ENCODE results near the gene COL28A1.

Gene COL28A1

DNA sequence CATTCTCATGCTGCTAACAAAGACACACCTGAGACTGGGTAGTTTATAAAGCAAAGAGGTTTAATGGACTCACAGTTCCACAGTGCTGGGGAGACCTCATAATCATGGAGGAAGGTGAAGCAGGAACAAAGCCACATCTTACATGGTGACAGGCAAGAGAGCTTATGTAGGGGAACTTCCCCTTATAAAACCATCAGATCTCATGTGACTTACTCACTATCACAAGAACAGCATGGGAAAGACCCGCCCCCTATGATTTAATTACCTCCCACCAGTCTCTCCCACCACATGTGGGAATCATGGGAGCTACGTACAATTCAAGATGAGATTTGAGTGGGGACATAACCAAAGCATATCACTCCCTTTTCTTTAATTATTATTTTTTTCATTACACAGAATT is 16.6 kb downstream of the COL28A1 start:
- in situ Hi-C loops (cut with MboI; ENCODE audit: low pct_unique_long_range_greater_than_20kb, low sequenced_read_pairs, unreplicated experiment), result no loop called here
- TF ChIP-seq, protein P1, sequence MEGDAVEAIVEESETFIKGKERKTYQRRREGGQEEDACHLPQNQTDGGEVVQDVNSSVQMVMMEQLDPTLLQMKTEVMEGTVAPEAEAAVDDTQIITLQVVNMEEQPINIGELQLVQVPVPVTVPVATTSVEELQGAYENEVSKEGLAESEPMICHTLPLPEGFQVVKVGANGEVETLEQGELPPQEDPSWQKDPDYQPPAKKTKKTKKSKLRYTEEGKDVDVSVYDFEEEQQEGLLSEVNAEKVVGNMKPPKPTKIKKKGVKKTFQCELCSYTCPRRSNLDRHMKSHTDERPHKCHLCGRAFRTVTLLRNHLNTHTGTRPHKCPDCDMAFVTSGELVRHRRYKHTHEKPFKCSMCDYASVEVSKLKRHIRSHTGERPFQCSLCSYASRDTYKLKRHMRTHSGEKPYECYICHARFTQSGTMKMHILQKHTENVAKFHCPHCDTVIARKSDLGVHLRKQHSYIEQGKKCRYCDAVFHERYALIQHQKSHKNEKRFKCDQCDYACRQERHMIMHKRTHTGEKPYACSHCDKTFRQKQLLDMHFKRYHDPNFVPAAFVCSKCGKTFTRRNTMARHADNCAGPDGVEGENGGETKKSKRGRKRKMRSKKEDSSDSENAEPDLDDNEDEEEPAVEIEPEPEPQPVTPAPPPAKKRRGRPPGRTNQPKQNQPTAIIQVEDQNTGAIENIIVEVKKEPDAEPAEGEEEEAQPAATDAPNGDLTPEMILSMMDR (IDR thresholded peaks at IDR 0.05; ENCODE audit: extremely low read depth, insufficient read depth, missing control alignments), result no peak
- DNase-seq (ENCODE audit: low spot score), result no peak

DNA sequence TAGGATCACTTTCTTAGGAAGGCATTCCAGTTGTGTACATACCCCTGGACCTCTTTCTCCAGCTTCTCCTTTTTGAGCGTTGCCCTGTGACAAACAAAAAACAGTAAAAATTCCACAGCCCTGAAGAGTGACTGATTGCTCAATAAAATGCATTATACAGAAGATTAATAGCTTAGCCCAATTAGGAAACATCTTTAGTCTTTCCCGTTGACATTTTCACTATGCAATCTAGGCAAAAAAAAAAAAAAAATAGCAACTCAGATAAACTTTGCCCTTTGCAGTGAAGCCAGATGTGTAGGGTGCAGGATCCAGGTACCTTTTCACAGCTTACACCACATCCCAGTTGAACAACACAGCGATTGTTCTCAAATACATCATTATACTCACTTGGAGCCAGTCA is 17.9 kb downstream of the COL28A1 start:
- in situ Hi-C loops (cut with MboI; ENCODE audit: low pct_unique_long_range_greater_than_20kb, low sequenced_read_pairs, unreplicated experiment), result no loop called here
- TF ChIP-seq, protein P1 (IDR thresholded peaks at IDR 0.05; ENCODE audit: extremely low read depth, insufficient read depth, missing control alignments), result no peak
- DNase-seq (ENCODE audit: low spot score), result no peak

DNA sequence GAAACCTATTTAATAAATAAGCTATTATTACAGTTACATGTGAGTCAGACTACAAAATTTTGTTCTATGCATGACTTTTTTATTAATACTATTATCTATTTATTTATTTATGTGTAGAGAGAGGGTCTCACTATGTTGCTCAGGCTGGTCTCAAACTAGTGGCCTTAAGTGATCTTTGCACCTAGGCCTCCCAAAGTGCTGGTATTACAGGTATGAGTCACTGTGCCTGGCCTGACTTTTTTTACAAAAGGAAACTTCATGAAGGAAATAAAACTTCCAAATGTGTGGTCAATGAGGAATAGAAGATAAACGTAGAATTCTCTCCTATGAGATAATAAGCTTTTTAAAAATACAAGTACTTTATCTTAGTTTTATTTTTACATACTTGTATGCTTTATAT is 19.0 kb downstream of the COL28A1 start:
- in situ Hi-C loops (cut with MboI; ENCODE audit: low pct_unique_long_range_greater_than_20kb, low sequenced_read_pairs, unreplicated experiment), result no loop called here
- no peak for DNase-seq (ENCODE audit: low spot score)
- TF ChIP-seq, protein P1 (IDR thresholded peaks at IDR 0.05; ENCODE audit: extremely low read depth, insufficient read depth, missing control alignments), result no peak

DNA sequence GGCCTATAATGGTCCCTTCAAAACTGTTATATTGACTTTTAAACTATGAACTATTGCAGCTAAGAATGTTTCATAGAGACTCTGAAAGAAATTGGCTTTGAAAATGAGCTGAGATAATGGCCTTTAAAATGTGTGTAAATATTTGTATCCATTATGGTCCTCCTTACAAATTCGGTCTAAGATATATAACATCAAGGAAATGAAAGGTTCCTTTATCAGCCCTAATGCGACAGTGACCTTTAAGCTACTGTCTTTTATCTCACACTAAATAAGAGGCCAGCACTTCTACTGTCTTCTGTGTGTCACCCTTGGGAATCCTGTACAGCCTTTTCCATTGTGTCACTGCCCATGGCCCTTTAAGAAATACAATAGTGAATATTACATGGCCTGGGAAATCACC is 19.5 kb downstream of the COL28A1 start:
- DNase-seq (ENCODE audit: low spot score), result no peak
- in situ Hi-C loops (cut with MboI; ENCODE audit: low pct_unique_long_range_greater_than_20kb, low sequenced_read_pairs, unreplicated experiment), result no loop called here
- TF ChIP-seq, protein P1 (IDR thresholded peaks at IDR 0.05; ENCODE audit: extremely low read depth, insufficient read depth, missing control alignments), result no peak

DNA sequence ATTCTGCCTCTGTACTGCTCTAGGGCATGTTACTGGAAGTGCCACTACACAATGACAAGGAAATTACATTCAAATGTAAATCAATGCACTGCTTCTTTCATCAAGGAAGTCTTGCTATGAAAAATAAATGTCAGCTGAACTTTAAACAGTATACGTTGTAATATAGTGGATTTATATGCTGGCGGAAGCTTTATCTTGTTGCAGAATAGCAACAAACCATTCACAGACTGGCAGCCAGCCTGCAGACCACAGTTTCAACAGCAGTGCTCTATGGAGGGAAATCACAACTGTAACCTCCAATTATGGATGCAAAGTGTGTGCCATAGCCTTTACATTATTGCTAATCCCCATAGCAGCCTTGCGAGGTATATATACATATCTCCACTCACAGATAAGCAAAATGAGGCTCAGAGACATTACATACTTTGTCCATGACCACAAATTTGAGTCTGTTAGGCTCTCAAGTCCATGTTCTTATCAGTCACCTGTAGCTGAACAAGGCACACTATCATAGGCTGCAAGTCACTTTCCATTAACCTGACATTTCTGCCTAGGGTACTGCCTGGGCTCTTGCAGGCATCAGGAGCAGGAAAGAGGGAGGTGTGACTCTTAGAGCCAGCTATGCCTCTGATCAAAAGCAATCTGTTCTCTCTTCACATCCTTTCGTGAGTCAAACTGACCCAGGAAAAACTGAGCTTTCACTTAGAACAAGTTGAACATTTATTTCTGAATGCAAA is 22.6 kb downstream of the COL28A1 start:
- TF ChIP-seq, protein P1 (IDR thresholded peaks at IDR 0.05; ENCODE audit: extremely low read depth, insufficient read depth, missing control alignments), result no peak
- no peak for DNase-seq (ENCODE audit: low spot score)
- in situ Hi-C loops (cut with MboI; ENCODE audit: low pct_unique_long_range_greater_than_20kb, low sequenced_read_pairs, unreplicated experiment), result no loop called here

DNA sequence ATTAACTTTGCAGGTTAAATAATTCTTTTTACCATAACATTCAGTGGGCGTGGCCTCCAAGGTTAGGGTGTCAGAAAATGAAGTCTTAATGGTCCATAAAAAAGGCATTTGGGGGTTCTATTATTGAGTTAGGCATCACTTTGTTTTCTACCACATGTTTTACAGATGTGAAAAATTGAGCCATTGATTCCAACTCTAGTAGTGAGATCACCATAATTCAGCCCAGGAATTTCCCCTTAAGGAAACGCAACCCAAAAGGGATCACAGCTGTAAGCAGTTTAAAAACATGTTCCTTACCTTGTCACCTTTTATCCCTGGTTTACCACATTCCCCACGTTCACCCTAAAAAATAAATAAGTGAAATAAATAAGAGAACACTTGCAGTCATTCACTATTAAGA is 24.9 kb downstream of the COL28A1 start:
- in situ Hi-C loops (cut with MboI; ENCODE audit: low pct_unique_long_range_greater_than_20kb, low sequenced_read_pairs, unreplicated experiment), result no loop called here
- TF ChIP-seq, protein P1 (IDR thresholded peaks at IDR 0.05; ENCODE audit: extremely low read depth, insufficient read depth, missing control alignments), result no peak
- DNase-seq (ENCODE audit: low spot score), result no peak

All from GM13977 (cell line).